Urothelium cell line (cell line): ENCODE measurements around the gene TMEM128.
A peak's percentile ranks its signal among the peaks of the same experiment; 100 is the strongest.
"Not testable (repeated sequence)": the region's sequence is repeated elsewhere in the genome, so short reads cannot be mapped to it uniquely, and the experiment has no call there.

Experiments
- DNase-seq: peaks from one replicate; pipeline ENCODE4 v3.0.0; 2011; ENCODE audit warnings: low spot score, mixed read lengths
- FAIRE-seq: peaks from 2 replicates; lab custom pipeline; 2011; peaks lifted over from hg19 to GRCh38; lab: Jason Lieb, UNC

TMEM128 gene

GRCh38 chr4:4256799-4257198 lies 8.8 kb upstream of the TMEM128 start:
- DNase-seq (peak; percentile 10), FAIRE-seq (no peak)

GRCh38 chr4:4254666-4255065 lies 6.6 kb upstream of the TMEM128 start:
- FAIRE-seq: no peak
- DNase-seq: no peak

GRCh38 chr4:4254199-4254598 lies 6.2 kb upstream of the TMEM128 start:
- no peak for FAIRE-seq

GRCh38 chr4:4249866-4250265 lies 1.8 kb upstream of the TMEM128 start:
- DNase-seq: no peak
- FAIRE-seq: no peak

More at GRCh38 chr4:4254199-4254598, 6.2 kb upstream of the TMEM128 start:
- no peak for DNase-seq

GRCh38 chr4:4249342-4249741 lies 1.3 kb upstream of the TMEM128 start:
- DNase-seq, FAIRE-seq: not testable (repeated sequence)

GRCh38 chr4:4248885-4249203 lies 821 bp upstream of the TMEM128 start:
- FAIRE-seq: no peak
- no peak for DNase-seq

GRCh38 chr4:4247696-4248028 lies 361 bp downstream of the TMEM128 start:
- DNase-seq (no peak), FAIRE-seq (no peak)

GRCh38 chr4:4245172-4245571 lies 2.9 kb downstream of the TMEM128 start:
- DNase-seq (no peak), FAIRE-seq (no peak)

- FAIRE-seq: peak; percentile 73
- not testable (repeated sequence) for DNase-seq
These were observed 8.5 kb downstream of the TMEM128 start for GRCh38 chr4:4239551-4239950.

- FAIRE-seq (no peak), DNase-seq (no peak)
These were observed 14.4 kb downstream of the TMEM128 start for GRCh38 chr4:4233610-4234009.

- FAIRE-seq: no peak
These were observed 19.7 kb downstream of the TMEM128 start for GRCh38 chr4:4228356-4228668.

GRCh38 chr4:4227510-4228355 lies 20.3 kb downstream of the TMEM128 start:
- FAIRE-seq (no peak), DNase-seq (no peak)

More at GRCh38 chr4:4228356-4228668, 19.7 kb downstream of the TMEM128 start:
- DNase-seq: no peak

GRCh38 chr4:4226606-4227438 lies 21.2 kb downstream of the TMEM128 start, which contains the start of gene OTOP1:
Gene OTOP1 (minus strand): TSS chr4:4226929. CDS start chr4:4226864, 65 bp downstream.
- DNase-seq: no peak
- FAIRE-seq: no peak

- peak; percentile 97 for FAIRE-seq
These were observed 22.0 kb downstream of the TMEM128 start for GRCh38 chr4:4225915-4226605.

GRCh38 chr4:4217113-4217512 lies 30.9 kb downstream of the TMEM128 start:
- no peak for DNase-seq
- no peak for FAIRE-seq

More at GRCh38 chr4:4225915-4226605, 22.0 kb downstream of the TMEM128 start:
- DNase-seq: no peak

GRCh38 chr4:4216648-4217047 lies 31.4 kb downstream of the TMEM128 start:
- FAIRE-seq (peak; percentile 58), DNase-seq (peak; percentile 42)

- not testable (repeated sequence) for FAIRE-seq, DNase-seq
These were observed 34.3 kb downstream of the TMEM128 start for GRCh38 chr4:4213674-4214073.

GRCh38 chr4:4206204-4206603 lies 41.8 kb downstream of the TMEM128 start:
- DNase-seq: no peak
- FAIRE-seq: no peak

- no peak for DNase-seq
- FAIRE-seq: no peak
These were observed 43.6 kb downstream of the TMEM128 start for GRCh38 chr4:4204401-4204745.

GRCh38 chr4:4203688-4204400 lies 44.2 kb downstream of the TMEM128 start:
- DNase-seq: no peak

GRCh38 chr4:4202510-4202909 lies 45.5 kb downstream of the TMEM128 start:
- FAIRE-seq (no peak), DNase-seq (no peak)

More at GRCh38 chr4:4203688-4204400, 44.2 kb downstream of the TMEM128 start:
- FAIRE-seq: no peak
